ENCODE measurements around the gene MALL.
"Not testable (repeated sequence)": the region's sequence is repeated elsewhere in the genome, so short reads cannot be mapped to it uniquely, and the experiment has no call there.

MALL gene

DNA sequence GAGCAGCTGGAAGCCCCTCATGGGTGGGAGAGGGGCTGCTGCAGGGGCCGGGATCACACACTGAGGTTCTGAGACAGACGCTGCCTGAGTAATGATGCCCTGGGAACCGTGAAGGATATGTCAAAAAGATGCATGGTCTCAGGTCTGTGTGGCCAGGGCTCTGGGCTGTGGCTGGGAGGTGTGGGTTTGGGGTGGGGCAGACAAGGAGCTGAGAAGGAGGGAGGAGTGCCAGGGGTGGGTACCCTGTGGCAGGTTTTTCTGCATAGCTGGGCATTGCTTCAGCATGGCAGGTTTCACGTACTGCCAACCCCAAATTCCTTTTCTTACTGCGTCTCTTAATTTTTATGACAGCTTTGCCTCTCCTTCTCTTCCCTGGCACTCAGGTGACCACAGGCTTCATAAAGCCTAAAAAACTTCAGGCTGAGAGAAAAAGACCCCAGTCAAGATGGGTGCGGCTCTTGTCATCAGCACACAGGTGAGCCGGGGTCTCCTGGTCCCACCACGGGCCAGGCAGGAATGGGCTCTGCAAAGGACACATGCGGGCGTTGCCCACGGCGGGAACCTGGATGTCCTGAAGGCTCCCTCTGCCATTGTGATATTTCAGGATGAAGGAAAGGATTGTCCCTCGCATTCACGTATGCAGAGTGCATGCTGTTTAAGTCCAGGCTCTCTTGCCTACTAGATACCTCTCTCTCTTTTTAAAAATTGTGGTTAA is 18.0 kb downstream of the MALL start:
- DNase-seq, result peak; percentile 53

DNA sequence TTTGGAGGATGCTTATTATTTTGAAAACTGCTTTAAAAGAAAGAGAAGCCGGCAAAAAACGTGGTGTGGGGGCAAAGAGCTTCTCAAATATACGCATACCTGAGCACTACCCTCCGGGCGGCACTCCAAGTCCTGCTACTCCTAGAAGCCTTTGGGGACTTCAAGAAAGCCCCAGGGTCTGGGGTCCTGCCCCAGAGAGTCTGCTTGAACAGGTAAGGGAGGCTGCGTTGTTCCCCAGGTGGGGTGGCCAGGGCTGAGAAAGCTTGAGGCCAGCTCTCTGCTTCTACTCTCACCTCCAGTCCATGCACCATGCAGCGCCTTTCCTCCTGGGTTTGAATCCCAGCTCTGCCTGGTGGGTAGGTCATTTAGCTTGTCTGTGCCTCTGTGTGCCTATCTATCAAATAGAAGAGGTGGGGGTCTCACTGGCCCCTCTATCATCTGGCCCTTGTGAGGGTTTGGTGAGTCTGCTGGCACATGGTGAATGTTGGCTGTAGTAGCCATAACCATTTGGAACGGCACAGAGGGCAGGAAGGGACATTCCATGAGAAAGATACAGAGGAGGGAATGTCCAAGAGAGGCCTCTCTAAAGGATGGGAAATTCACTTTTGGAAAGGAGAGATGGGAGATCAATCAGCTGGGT is 19.5 kb downstream of the MALL start:
- DNase-seq, result peak; percentile 26

DNA sequence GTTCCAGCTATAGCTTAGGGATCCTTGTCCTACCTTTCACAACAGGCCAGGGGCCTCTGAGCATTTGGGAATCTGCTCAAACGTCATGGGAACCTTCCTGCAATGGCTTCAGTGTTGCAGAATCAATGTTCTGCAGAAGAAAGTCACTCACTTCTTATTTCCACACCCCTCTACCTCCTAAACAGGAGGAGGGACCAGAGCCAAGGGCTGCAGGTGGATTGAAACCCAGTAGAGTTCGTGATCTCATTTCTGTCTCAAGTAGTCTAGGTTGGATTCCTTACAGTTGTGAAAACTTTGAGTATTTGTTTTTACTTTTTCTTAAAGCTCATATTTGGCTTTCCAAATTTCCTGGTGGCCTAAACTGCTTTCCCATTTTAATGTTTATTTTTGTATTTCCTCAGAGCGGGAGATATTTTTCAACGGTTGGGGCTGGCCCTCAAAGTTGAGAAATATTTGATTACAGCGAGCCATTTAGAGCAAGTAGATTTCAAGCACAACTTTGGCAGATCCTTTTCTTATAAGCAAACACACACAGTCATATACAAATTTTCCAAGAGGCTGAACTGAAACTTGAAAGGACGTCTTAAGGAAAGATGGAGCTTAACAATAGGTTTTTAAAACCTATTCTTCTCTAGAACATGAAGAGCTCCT is 20.6 kb downstream of the MALL start:
- DNase-seq, result not testable (repeated sequence)

GRCh38 chr2:110093924-110094323 is 21.7 kb downstream of the MALL start:
- DNase-seq, result not testable (repeated sequence)

DNA sequence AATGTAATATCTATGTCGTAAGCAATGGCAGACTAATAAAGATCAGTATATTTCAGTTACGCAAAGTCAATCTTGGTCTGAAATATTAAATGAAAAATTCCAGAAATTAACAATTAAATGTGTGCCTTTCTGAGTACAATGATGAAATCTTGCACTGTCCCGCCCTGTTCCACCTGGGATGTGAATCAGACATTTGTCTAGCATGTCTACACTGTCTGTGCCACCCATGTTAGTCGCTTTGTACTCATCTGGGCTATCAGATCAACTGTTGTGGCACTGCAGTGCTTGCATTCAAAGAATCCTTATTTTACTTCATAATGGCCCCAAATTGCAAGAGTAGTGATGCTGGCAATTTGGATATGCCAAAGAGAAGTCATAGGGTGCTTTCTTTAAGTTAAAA is 25.5 kb downstream of the MALL start:
- not testable (repeated sequence) for DNase-seq

- DNase-seq, result not testable (repeated sequence)
Measured at GRCh38 chr2:110083757-110084156, 31.9 kb downstream of the MALL start.

- DNase-seq, result not testable (repeated sequence)
Measured at GRCh38 chr2:110083162-110083561, 32.5 kb downstream of the MALL start.

DNA sequence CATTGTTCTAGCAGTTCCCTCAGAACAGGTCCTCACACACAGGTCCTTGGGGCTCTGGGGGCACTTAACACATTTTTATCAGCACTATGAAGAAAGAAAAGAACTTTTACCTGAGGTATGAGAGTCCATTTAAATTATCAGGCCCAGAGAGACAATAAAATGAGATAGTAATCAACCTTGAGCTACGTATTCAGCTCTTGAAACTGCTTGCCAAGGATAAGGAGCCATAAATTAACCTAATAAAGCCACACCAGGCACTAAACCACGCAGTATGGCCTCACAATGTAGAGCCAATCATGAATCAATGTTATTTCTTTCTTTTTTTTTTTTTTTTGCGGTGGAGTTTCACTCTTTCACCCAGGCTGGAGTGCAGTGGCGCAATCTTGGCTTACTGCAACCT is 37.5 kb downstream of the MALL start:
- not testable (repeated sequence) for DNase-seq

GRCh38 chr2:110075896-110076295 is 39.7 kb downstream of the MALL start:
- not testable (repeated sequence) for DNase-seq

- peak; percentile 33 for DNase-seq
Measured at GRCh38 chr2:110069869-110070268, 45.8 kb downstream of the MALL start.

DNA sequence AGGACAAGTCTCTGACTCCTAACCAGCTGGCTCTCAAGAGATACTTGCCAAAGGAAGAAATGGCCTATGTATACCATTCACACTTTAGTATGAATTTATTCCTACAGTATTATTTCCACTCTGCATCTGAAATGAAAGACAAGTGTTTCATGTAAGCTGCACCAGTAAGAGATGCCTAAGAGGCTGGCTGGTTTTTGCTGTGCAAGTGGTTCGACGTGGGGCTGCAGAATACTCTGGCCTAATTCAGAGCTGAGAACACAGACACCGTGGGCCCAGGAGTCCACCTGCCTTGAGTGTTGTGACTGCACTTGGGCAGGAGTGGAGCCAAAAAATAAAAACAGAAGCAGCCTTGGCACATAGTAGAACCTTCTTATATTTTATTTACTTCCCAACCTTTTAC is 47.5 kb downstream of the MALL start:
- DNase-seq, result peak; percentile 34

DNA sequence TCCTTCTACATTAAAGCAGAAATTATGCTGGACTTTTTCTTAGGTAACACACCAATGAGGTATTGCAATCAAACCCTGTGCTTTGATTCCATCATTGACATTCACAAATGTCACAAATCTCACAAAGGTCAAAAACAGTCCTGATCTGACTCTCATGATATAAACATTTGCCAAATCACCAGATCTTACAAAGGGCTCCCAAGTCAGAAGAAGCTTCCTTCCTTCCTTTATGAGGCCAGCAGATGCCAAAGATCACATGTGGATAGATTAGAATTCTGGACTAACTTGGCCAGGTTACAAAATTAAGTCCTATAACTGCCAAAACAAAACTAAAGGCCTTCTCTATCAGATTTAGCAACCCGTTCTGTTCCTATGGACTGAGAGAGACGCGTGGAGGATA is 53.3 kb downstream of the MALL start:
- DNase-seq, result not testable (repeated sequence)

- not testable (repeated sequence) for DNase-seq
Measured at GRCh38 chr2:110060550-110060949, 55.1 kb downstream of the MALL start.

DNA sequence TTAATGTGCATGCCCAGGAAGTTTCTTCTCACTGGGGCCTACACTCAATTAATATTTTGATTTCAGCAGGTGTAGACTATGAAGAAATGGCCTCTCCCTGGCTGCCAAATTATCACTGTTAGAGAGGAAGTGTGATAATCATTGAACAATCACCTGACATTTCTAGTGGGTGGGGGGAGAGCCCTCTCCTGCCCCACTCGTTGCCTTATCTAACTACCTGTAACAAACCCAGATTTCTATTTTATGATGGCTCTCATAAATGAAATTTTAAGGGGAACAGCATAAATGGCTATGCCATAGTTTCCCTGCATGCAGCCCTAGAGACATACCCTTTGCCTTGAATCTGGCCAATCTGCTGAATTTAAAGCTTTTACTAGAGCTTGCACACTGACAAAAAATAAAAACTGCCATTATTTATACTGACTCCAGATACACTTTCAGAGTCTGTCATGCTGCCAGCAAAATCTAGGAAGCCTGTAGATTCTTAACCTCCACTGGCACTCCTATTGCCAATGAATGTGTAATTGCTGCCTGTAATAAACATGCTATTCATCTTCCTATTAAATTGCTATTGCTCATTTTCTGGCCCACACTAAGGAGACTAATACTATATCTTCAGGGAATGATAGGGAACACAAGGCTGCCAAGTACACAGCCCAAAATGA is 55.8 kb downstream of the MALL start:
- DNase-seq, result not testable (repeated sequence)

DNA sequence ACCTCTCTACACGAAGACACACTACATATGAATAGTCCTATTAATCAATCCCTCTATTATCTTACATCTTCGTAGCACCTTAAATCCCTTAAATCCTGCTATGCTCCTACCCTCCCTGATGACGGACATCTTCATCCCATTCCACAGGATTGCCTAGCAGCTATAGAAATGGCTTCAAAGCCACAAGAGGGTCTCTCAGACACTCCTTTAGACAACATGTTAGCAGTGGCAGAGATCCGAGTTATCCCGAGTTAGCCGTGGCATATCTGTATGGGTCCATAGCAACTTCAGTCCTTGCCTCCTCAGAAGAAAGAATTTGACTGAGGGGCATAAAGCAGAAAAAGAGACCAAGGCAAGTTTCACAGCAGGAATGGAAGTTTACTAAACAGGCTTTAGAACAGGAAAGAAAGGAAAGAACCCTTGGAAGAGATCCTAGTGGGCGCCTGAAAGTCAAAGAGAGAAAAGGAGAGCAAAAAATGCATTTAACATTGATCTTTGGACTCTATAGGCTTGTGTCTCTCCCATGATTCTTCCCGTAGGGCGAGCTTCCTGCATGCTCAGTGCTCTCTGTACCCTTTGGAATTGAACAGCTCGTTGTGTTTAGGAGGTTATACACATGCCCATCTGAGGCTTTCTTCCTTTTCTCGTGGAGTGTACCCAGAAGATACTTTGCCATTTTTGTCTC is 56.5 kb downstream of the MALL start:
- not testable (repeated sequence) for DNase-seq

DNA sequence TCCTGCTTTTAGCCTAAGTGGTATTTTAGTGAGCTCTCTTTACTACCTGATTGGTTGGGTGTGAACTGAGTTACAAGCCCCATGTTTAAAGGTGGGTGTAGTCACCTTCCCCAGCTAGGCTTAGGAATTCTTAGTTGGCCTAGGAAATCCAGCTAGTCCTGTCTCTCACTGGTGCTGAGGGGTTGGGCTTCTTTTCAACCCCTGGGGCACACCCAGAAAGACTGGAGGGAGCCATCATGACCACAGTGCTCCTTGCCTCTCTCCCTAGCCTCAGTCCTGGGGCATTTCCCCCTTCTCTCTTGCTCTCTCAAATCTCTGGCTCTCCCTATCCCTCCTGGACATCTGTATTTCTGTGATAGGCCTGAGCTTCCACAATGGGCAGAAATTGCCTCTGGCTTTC is 57.6 kb downstream of the MALL start:
- not testable (repeated sequence) for DNase-seq

DNA sequence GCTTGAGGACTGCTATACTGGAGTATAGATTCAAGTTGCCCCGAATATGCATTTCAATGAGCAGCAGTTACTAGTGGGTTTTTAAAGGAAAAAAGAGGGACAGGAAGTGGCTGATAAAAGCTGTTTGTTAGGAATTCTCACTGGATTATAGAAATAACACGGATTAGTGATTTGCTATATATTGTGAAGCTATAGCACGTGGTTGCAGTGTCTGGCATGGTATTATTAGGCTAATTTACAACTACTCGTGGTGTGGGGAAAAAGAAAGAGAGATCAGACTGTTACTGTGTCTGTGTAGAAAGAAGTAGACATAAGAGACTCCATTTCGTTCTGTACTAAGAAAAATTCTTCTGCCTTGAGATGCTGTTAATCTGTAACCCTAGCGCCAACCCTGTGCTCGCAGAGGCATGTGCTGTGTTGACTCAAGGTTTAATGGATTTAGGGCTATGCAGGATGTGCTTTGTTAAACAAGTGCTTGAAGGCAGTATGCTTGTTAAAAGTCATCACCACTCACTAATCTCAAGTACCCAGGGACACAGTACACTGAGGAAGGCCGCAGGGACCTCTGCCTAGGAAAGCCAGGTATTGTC is 59.7 kb downstream of the MALL start:
- DNase-seq, result not testable (repeated sequence)

- peak; percentile 87 for DNase-seq
Measured at GRCh38 chr2:110054521-110055407, 60.9 kb downstream of the MALL start.

DNA sequence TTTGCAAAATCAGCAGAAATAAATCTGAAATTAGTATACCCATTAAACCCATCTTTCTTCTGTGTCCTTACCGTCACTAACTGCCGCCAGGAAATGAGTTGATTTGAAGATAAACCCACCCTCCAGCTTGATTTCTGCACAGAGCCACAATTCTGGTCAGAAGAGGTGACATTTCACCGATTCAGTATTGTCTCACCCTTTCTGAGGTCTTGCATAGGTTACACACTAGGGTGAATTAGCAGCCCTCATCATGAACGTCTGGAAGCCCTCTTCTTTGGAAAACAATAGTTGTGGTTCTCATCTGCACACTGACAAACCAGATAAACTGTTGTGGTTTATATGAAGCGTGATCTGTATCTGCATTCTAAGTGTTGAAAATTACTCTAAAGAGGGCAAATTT is 61.9 kb downstream of the MALL start:
- not testable (repeated sequence) for DNase-seq

DNA sequence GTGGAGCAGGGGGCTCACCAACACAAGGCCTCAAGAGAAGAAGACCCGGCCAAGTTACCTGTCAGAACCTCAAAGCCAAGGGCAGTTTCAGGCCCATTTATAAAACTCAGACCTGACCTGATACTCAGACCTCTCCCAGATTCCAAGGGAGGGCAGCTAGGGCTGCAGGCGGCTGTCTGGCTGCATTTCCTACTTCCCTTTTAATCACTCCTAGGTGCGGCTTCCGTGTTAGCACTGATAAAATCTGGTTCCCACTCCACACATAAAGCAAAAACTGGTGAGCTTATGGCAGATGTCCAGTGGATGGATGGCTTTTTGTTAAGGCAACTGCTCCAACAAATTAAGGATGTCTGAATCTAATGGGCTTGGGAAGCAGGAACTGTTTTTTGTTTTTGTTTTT is 63.5 kb downstream of the MALL start:
- DNase-seq, result not testable (repeated sequence)

GRCh38 chr2:110050222-110050621 is 65.4 kb downstream of the MALL start:
- DNase-seq, result not testable (repeated sequence)
